ENCODE results near the gene USP4.

Gene USP4

GRCh38 chr3:49295489-49296058 lies 44.3 kb downstream of the USP4 start:
- no peak for DNase-seq

- no peak for DNase-seq
Measured at GRCh38 chr3:49294343-49294742, 45.5 kb downstream of the USP4 start.

- DNase-seq, result no peak
Measured at GRCh38 chr3:49283997-49284396, 55.9 kb downstream of the USP4 start.

- no peak for DNase-seq
Measured at GRCh38 chr3:49279376-49279775, 60.5 kb downstream of the USP4 start.

GRCh38 chr3:49278548-49278947 lies 61.3 kb downstream of the USP4 start:
- DNase-seq, result no peak

- DNase-seq, result no peak
Measured at GRCh38 chr3:49277383-49277775, 62.5 kb downstream of the USP4 start.

- DNase-seq, result no peak
Measured at GRCh38 chr3:49276475-49277382, 63.1 kb downstream of the USP4 start, which contains the start of gene C3orf62. TSS of gene C3orf62 (minus strand) at chr3:49277232. CDS start at chr3:49276872, 360 bp downstream.

GRCh38 chr3:49273825-49274532 lies 65.9 kb downstream of the USP4 start:
- DNase-seq, result no peak

GRCh38 chr3:49271047-49271446 lies 68.8 kb downstream of the USP4 start:
- no peak for DNase-seq

GRCh38 chr3:49270156-49270500 lies 69.7 kb downstream of the USP4 start:
- no peak for DNase-seq

- DNase-seq, result no peak
Measured at GRCh38 chr3:49269443-49270155, 70.3 kb downstream of the USP4 start.

- DNase-seq, result no peak
Measured at GRCh38 chr3:49266410-49267095, 73.3 kb downstream of the USP4 start.

GRCh38 chr3:49265661-49266386 lies 74.0 kb downstream of the USP4 start:
- DNase-seq, result no peak

GRCh38 chr3:49263159-49263889 lies 76.5 kb downstream of the USP4 start:
- no peak for DNase-seq

- DNase-seq, result no peak
Measured at GRCh38 chr3:49260806-49261324, 79.0 kb downstream of the USP4 start.

- DNase-seq, result no peak
Measured at GRCh38 chr3:49257187-49257586, 82.7 kb downstream of the USP4 start.

GRCh38 chr3:49255718-49256511 lies 83.9 kb downstream of the USP4 start:
- no peak for DNase-seq

GRCh38 chr3:49255112-49255511 lies 84.7 kb downstream of the USP4 start:
- no peak for DNase-seq

- no peak for DNase-seq
Measured at GRCh38 chr3:49253512-49253911, 86.3 kb downstream of the USP4 start.

- no peak for DNase-seq
Measured at GRCh38 chr3:49248840-49249227, 91.0 kb downstream of the USP4 start.

Measured in NCI-H1930 (cell line).